Activated CD4-positive, alpha-beta memory T cell treated with anti-CD3 and anti-CD28 coated beads, Interleukin-2, amount 10 ng/mL, durations not matched to agents 7 days and 5 days (primary cell): ENCODE results near the gene TNS1. TPM values are rescaled to one million over a fixed set of nuclear protein-coding genes. Genes with fewer than 3 reads are reported as not detected.
"Not testable (repeated sequence)": the region's sequence is repeated elsewhere in the genome, so short reads cannot be mapped to it uniquely, and the experiment has no call there.

Experiments used
- CTCF ChIA-PET: fragments of 350-600 bp; sonication (Branson Sonifier 250); formaldehyde crosslinking; loops from one replicate; lab custom pipeline; 2021; ENCODE audit warnings: antibody characterized with exemption, inconsistent platforms; lab: Charles Lee
- POLR2A ChIA-PET: fragments of 350-600 bp; sonication (Branson Sonifier 250); formaldehyde crosslinking; loops from one replicate; lab custom pipeline; 2021; ENCODE audit warnings: antibody characterized with exemption; lab: Charles Lee
- DNase-seq: peaks from one replicate; pipeline ENCODE4 v3.0.0-alpha.2; 2020
- H3K27ac Mint-ChIP-seq: one replicate; pipeline ENCODE4 v1.8.0; 2021; ENCODE audit warnings: mild to moderate bottlenecking, mixed read lengths
- H3K27me3 Mint-ChIP-seq: one replicate; pipeline ENCODE4 v1.8.0; 2021; ENCODE audit warnings: mixed read lengths
- H3K36me3 Mint-ChIP-seq: one replicate; pipeline ENCODE4 v1.8.0; 2021; ENCODE audit warnings: low read depth, mixed read lengths
- H3K4me1 Mint-ChIP-seq: one replicate; pipeline ENCODE4 v1.8.0; 2021; ENCODE audit warnings: mixed read lengths
- H3K4me3 Mint-ChIP-seq: one replicate; pipeline ENCODE4 v1.8.0; 2021; ENCODE audit warnings: mild to moderate bottlenecking, mixed read lengths
- H3K9me3 Mint-ChIP-seq: one replicate; pipeline ENCODE4 v1.8.0; 2021; ENCODE audit warnings: mixed read lengths
- total RNA-seq, 2 experiments: library from RNA; stranded (reverse); gene quantifications; one replicate each; pipeline ENCODE4 v1.2.3, GENCODE V29; 2021

TNS1 gene
- total RNA-seq, 2 experiments from 2014 or later, result 3.2 to 3.4 TPM

- peaks cover 29% of the 10 kb centered on the region for H3K4me1 Mint-ChIP-seq
- CTCF ChIA-PET, result interaction anchor here (0.6 to 1.0 kb wide), 5 partner anchors 15 to 249 kb away, joined by 3 to 4 read pairs (median 3); no protein-coding TSS in a partner anchor
- peak overlapping the region; percentile 49 for H3K27ac Mint-ChIP-seq
- DNase-seq, result peak; percentile 72
- not testable (repeated sequence) for H3K36me3 Mint-ChIP-seq, H3K27me3 Mint-ChIP-seq, H3K9me3 Mint-ChIP-seq
- POLR2A ChIA-PET, result interaction anchor here (1.1 kb wide), 1 partner anchor 9 kb away, joined by 3 read pairs; no protein-coding TSS in a partner anchor
- peak overlapping the region; percentile 69 for H3K4me3 Mint-ChIP-seq
Observed at GRCh38 chr2:218034497-218035213, 31.9 kb upstream of the TNS1 start.

- Mint-ChIP-seq H3K36me3 (no peaks in the 10 kb centered on the region), H3K4me3 (peak overlapping the region; percentile 69), H3K27me3 (peaks cover 4% of the 10 kb centered on the region), H3K4me1 (peaks cover 23% of the 10 kb centered on the region), H3K27ac (no peak overlapping the region), H3K9me3 (no peaks in the 10 kb centered on the region)
- peak; percentile 15 for DNase-seq
- POLR2A ChIA-PET, result interaction anchor here (1.1 to 1.5 kb wide), 2 partner anchors 8 to 10 kb away, joined by 3 to 4 read pairs; no protein-coding TSS in a partner anchor
- CTCF ChIA-PET, result interaction anchor here (0.5 to 1.6 kb wide), 4 partner anchors 15 to 284 kb away, joined by 3 to 5 read pairs (median 4); partner anchors contain the start of gene RUFY4
Observed at GRCh38 chr2:218033590-218034496, 31.0 kb upstream of the TNS1 start.

DNA sequence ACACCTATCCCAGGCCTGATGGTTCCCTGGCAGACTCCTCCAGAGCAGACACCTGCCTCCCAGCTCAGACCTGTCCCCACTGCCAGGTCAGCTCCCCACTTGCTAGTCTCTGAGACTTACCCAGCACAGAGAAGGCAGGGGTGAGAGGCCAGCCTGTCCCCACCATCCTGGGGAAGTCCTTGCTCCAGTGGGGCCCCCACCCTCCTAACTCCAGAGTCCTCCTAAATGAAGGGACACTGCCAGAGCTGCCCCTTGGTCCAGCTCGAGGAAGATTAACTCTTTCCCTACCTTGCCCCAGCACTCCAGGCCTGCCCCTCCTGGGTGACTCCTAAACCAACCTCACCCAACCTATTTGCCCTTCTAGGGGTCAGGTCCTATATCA lies 30.4 kb upstream of the TNS1 start:
- CTCF ChIA-PET, result interaction anchor here (0.5 to 1.6 kb wide), 4 partner anchors 14 to 283 kb away, joined by 3 to 5 read pairs (median 4); partner anchors contain the start of gene RUFY4
- no peak for DNase-seq
- H3K4me3 Mint-ChIP-seq, result no peak overlapping the region
- no peaks in the 10 kb centered on the region for H3K9me3 Mint-ChIP-seq
- H3K27ac Mint-ChIP-seq, result no peak overlapping the region
- no peaks in the 10 kb centered on the region for H3K27me3 Mint-ChIP-seq
- peaks cover 20% of the 10 kb centered on the region for H3K4me1 Mint-ChIP-seq
- POLR2A ChIA-PET, result interaction anchor here (1.5 kb wide), 1 partner anchor 9 kb away, joined by 4 read pairs; no protein-coding TSS in a partner anchor
- H3K36me3 Mint-ChIP-seq, result no peaks in the 10 kb centered on the region

DNA sequence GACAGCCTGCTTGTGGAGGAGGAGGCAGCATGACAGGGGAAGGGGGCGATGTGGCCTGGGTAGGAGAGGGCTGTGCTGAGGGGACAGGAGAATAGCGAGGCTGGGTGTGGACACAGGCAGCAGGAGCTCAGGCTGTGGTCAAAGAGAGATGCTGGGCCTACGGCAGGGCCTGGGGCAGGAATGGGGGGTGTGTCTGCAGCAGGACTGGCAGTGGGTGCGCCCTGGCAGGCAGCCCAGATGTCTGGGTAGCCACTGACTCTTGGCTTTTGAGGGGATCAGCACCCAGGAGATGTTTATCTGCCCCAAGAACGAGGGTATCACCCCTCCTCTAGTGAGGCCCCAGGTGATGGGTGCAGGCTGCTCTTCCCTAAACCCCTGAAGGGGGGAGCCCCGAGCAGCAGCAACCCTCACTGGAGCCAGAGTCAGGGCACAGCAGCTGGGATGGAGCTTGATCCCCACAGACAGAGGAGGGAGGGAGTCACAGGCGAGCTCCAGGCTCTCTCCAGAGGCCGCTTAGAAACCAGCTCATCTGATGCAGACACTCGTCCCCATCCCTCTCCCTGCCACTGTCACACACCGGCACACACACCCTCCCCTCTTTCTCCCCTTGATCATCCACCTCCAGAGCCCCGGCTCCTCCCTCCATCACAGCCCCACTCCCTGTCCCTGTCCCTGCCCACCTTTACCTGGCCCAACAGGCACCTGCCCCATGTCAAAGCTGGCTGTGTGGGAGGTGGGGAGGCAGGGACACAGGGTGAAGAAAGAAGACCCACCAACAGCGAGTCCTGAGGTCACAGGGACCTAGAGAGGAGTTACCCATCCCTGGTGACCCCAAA lies 29.8 kb upstream of the TNS1 start:
- POLR2A ChIA-PET, result interaction anchor here (1.5 kb wide), 1 partner anchor 10 kb away, joined by 4 read pairs; no protein-coding TSS in a partner anchor
- Mint-ChIP-seq H3K9me3 (no peaks in the 10 kb centered on the region), H3K4me3 (no peak overlapping the region), H3K36me3 (no peaks in the 10 kb centered on the region), H3K27me3 (no peaks in the 10 kb centered on the region), H3K4me1 (peaks cover 19% of the 10 kb centered on the region), H3K27ac (no peak overlapping the region)
- CTCF ChIA-PET, result interaction anchor here (0.7 to 1.6 kb wide), 2 partner anchors 14 to 15 kb away, joined by 3 to 4 read pairs; no protein-coding TSS in a partner anchor
- peak; percentile 15 for DNase-seq

- DNase-seq, result peak; percentile 12
Observed at GRCh38 chr2:218031771-218032257, 29.0 kb upstream of the TNS1 start.

GRCh38 chr2:218031261-218031660 lies 28.5 kb upstream of the TNS1 start:
- H3K27ac Mint-ChIP-seq, result no peak overlapping the region
- H3K4me1 Mint-ChIP-seq, result peaks cover 14% of the 10 kb centered on the region
- DNase-seq, result no peak
- H3K9me3 Mint-ChIP-seq, result no peaks in the 10 kb centered on the region
- POLR2A ChIA-PET, result no interaction called here
- H3K4me3 Mint-ChIP-seq, result no peak overlapping the region
- no peaks in the 10 kb centered on the region for H3K27me3 Mint-ChIP-seq
- no peaks in the 10 kb centered on the region for H3K36me3 Mint-ChIP-seq
- CTCF ChIA-PET, result no interaction called here

More at GRCh38 chr2:218031771-218032257, 29.0 kb upstream of the TNS1 start:
- Mint-ChIP-seq H3K4me3 (no peak overlapping the region), H3K36me3 (no peaks in the 10 kb centered on the region), H3K4me1 (peaks cover 18% of the 10 kb centered on the region), H3K9me3 (no peaks in the 10 kb centered on the region), H3K27ac (no peak overlapping the region), H3K27me3 (no peaks in the 10 kb centered on the region)
- POLR2A ChIA-PET, result no interaction called here
- CTCF ChIA-PET, result no interaction called here

- DNase-seq, result no peak
- H3K27ac Mint-ChIP-seq, result no peak overlapping the region
- peaks cover 10% of the 10 kb centered on the region for H3K4me1 Mint-ChIP-seq
- H3K9me3 Mint-ChIP-seq, result no peaks in the 10 kb centered on the region
- ChIA-PET CTCF (no interaction called here), POLR2A (no interaction called here)
- no peaks in the 10 kb centered on the region for H3K36me3 Mint-ChIP-seq
- H3K4me3 Mint-ChIP-seq, result no peak overlapping the region
- H3K27me3 Mint-ChIP-seq, result no peaks in the 10 kb centered on the region
Observed at GRCh38 chr2:218030409-218031195, 27.8 kb upstream of the TNS1 start.

- no peak overlapping the region for H3K27ac Mint-ChIP-seq
- H3K9me3 Mint-ChIP-seq, result no peaks in the 10 kb centered on the region
- peak; percentile 12 for DNase-seq
- H3K27me3 Mint-ChIP-seq, result no peaks in the 10 kb centered on the region
- CTCF ChIA-PET, result no interaction called here
- H3K36me3 Mint-ChIP-seq, result no peaks in the 10 kb centered on the region
- peaks cover 7% of the 10 kb centered on the region for H3K4me1 Mint-ChIP-seq
- H3K4me3 Mint-ChIP-seq, result no peak overlapping the region
- POLR2A ChIA-PET, result no interaction called here
Observed at GRCh38 chr2:218029366-218030360, 26.9 kb upstream of the TNS1 start.

DNA sequence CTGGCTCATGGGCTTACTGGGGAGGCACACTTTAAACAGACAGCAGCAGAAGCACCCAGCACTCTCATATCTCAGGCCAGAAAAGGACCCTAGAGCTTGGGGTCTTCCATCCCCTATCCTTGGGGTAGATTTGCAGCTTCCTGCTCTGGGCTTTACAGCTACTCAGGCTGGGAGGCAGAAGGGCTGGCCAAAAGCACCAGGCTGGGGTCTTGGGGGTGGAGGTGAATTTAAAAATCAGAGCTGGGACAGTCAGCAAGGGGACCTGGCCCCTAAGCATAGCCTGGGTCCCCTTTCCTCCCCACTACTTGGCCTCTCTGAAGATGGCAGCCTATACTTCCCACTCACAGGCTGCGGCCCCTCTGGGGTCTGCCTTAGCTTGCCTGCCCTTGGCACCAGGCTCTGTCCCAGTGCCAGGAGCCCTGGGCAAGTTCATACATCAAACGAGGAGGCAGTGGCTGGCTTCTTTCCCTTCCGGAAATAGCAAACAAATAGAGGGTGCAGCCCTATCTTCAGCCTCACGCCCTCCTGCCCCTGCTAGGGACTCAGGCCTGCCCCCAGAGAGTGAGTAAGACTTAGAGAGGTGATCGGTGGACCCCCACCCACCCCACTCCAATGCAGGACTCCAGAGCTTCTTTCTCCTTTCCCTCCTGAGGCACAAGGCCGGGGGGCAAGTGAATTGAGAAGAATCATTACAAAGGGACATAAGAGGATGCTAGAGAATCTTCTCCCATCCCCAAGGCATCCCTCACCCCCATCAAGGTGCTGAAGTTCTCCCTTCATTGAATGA lies 26.0 kb upstream of the TNS1 start:
- no peaks in the 10 kb centered on the region for H3K9me3 Mint-ChIP-seq
- H3K4me3 Mint-ChIP-seq, result no peak overlapping the region
- peak; percentile 11 for DNase-seq
- no peak overlapping the region for H3K27ac Mint-ChIP-seq
- ChIA-PET CTCF (no interaction called here), POLR2A (no interaction called here)
- H3K4me1 Mint-ChIP-seq, result no peaks in the 10 kb centered on the region
- no peaks in the 10 kb centered on the region for H3K27me3 Mint-ChIP-seq
- no peaks in the 10 kb centered on the region for H3K36me3 Mint-ChIP-seq

DNA sequence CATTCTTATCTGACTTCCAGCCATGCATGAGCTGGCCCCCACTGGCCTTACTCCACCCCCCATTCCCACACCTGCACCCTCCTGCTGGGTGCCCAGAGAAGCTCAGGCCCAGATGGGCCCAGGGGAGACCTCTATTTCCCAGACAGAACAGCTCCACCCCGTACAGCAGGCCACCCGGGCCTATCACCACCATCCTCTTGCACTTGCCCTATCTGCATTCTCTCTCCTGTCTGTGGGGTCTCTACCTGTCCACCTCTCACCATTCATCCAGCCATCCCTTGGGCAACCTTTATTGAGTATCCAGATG lies 25.3 kb upstream of the TNS1 start:
- Mint-ChIP-seq H3K4me1 (no peaks in the 10 kb centered on the region), H3K4me3 (no peak overlapping the region), H3K27ac (no peak overlapping the region), H3K36me3 (no peaks in the 10 kb centered on the region), H3K27me3 (no peaks in the 10 kb centered on the region), H3K9me3 (no peaks in the 10 kb centered on the region)
- ChIA-PET POLR2A (no interaction called here), CTCF (no interaction called here)
- DNase-seq, result peak; percentile 9
